ENCODE results near the gene SLC22A25. TPM values are rescaled to one million over a fixed set of nuclear protein-coding genes. Genes with fewer than 3 reads are reported as not detected.
A peak's percentile ranks its signal among the peaks of the same experiment; 100 is the strongest.
"Not testable (repeated sequence)": the region's sequence is repeated elsewhere in the genome, so short reads cannot be mapped to it uniquely, and the experiment has no call there.

SLC22A25 gene
- total RNA-seq, 2 donors from 2014 or later = not detected

GRCh38 chr11:63250162-63251050 is 7.0 kb upstream of the SLC22A25 start:
- intact Hi-C loops (cut with DNase I) = no loop called here

DNA sequence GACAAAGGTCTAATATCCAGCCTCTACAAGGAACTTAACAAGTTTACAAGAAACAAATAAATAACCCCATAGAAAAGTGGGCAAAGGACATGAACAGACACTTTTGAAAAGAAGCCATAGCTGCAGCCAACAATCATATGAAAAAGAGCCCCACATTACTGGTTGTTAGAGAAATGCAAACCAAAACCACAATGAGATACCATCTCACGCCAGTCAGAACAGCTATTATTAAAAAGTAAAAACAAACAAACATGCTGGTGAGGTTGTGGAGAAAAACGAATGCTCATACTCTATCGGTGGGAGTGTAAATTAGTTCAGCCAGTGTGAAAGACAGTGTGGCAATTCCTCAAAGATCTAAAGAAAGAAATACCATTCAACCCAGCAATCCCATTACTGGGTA is 5.6 kb upstream of the SLC22A25 start:
- no peak overlapping the region for H3K4me3 ChIP-seq
- intact Hi-C loops (cut with DNase I) = no loop called here
- ATAC-seq (no peak), DNase-seq (no peak)
- WGBS, 2 donors = 77 to 81% methylated on average over 3 of the region's 3 CpGs
- H3K27ac ChIP-seq = no peak overlapping the region
- no peaks in the 10 kb centered on the region for H3K36me3 ChIP-seq (replicated peaks in 1 of 2; ENCODE audit: insufficient read depth in 1 of 2, low read depth in 2 of 2)
- no peaks in the 10 kb centered on the region for H3K9me3 ChIP-seq
- TF ChIP-seq, protein P1, sequence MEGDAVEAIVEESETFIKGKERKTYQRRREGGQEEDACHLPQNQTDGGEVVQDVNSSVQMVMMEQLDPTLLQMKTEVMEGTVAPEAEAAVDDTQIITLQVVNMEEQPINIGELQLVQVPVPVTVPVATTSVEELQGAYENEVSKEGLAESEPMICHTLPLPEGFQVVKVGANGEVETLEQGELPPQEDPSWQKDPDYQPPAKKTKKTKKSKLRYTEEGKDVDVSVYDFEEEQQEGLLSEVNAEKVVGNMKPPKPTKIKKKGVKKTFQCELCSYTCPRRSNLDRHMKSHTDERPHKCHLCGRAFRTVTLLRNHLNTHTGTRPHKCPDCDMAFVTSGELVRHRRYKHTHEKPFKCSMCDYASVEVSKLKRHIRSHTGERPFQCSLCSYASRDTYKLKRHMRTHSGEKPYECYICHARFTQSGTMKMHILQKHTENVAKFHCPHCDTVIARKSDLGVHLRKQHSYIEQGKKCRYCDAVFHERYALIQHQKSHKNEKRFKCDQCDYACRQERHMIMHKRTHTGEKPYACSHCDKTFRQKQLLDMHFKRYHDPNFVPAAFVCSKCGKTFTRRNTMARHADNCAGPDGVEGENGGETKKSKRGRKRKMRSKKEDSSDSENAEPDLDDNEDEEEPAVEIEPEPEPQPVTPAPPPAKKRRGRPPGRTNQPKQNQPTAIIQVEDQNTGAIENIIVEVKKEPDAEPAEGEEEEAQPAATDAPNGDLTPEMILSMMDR (IDR thresholded peaks at IDR 0.05) = no peak
- no peak for TF ChIP-seq POLR2A (IDR thresholded peaks at IDR 0.05)
- H3K27me3 ChIP-seq = no peaks in the 10 kb centered on the region
- H3K4me1 ChIP-seq = peaks cover 12% of the 10 kb centered on the region

More at GRCh38 chr11:63250162-63251050, 7.0 kb upstream of the SLC22A25 start:
- Histone ChIP-seq H3K9me3 (no peaks in the 10 kb centered on the region), H3K36me3 (replicated peaks in 1 of 2; ENCODE audit: insufficient read depth in 1 of 2, low read depth in 2 of 2) (no peaks in the 10 kb centered on the region), H3K4me1 (peaks cover 12% of the 10 kb centered on the region), H3K27me3 (no peaks in the 10 kb centered on the region), H3K27ac (no peak overlapping the region), H3K4me3 (no peak overlapping the region)
- DNase-seq (no peak), ATAC-seq (no peak)
- WGBS, 2 donors = 74 to 83% methylated on average over 5 of the region's 5 CpGs
- no peak for TF ChIP-seq POLR2A (IDR thresholded peaks at IDR 0.05)
- TF ChIP-seq, protein P1 (IDR thresholded peaks at IDR 0.05) = no peak

DNA sequence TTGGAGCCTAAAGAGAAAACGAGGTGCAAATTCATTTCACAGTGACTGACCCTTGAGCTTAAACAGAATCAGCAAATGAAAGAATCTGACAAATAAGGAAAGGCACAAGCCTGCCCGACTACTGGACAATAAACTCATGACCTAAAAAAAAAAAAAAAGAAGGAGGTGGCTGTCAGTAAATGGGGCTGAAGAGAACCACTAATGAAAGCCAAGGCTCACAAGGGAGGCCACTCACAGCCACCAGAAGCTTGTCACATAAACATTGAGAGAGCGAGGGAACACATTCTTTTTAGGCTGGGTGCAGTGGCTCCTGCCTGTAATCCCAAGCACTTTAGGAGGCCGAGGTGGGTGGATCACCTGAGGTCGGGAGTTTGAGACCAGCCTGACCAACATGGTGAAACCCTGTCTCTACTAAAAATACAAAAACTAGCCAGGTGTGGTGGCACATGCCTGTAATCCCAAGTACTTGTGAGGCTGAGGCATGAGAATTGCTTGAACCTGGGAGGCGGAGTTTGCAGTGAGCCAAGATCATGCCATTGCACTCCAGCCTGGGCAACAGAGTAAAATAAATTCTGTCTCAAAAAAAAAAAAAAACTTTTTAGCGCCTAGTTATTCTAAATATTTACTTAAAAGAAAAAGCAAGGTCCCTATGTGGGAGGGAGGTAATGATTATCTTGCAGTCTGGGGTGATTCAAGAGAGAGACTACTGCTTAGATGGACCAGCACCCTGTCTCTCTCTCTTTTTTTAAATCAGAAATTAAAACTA is 4.0 kb upstream of the SLC22A25 start:
- intact Hi-C loops (cut with DNase I); H3K9me3 ChIP-seq; H3K4me3 ChIP-seq; H3K27me3 ChIP-seq; H3K36me3 ChIP-seq (replicated peaks in 1 of 2; ENCODE audit: insufficient read depth in 1 of 2, low read depth in 2 of 2): not testable (repeated sequence)
- 39 to 66% methylated on average over 7 of the region's 7 CpGs for whole genome bisulfite sequencing, 2 donors
- ATAC-seq (peak; percentile 83), DNase-seq (peak in 2 of 4 donors; percentile 34 to 40)
- peak overlapping the region in 1 of 4 donors; percentile 34 for H3K27ac ChIP-seq
- H3K4me1 ChIP-seq = peaks cover 12% of the 10 kb centered on the region

DNA sequence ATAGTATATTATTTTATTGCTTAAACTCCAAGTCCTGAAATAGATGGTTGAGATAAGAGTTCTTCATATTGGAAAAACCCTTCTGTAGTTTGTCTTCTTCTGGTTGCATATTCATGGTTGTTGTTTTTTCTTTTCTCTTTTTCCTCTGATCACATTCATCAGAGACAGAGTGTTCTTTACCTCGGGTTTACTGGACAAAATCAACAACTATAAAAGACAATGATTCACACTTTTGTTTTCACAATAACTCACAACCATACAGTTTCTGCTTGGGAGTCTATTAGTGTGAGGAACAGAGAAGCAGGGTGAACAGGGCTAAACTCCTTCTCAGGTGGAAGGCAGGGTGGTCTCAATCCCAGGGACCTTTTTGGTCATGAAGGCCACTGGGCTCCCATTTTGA is 2.6 kb upstream of the SLC22A25 start:
- DNase-seq (no peak), ATAC-seq (no peak)
- intact Hi-C loops (cut with DNase I) = no loop called here
- Histone ChIP-seq H3K4me3 (no peak overlapping the region), H3K4me1 (peaks cover 18% of the 10 kb centered on the region), H3K27me3 (no peaks in the 10 kb centered on the region), H3K9me3 (no peaks in the 10 kb centered on the region), H3K36me3 (replicated peaks in 1 of 2; ENCODE audit: insufficient read depth in 1 of 2, low read depth in 2 of 2) (no peaks in the 10 kb centered on the region), H3K27ac (no peak overlapping the region)
- TF ChIP-seq POLR2A (IDR thresholded peaks at IDR 0.05) = no peak
- TF ChIP-seq, protein P1 (IDR thresholded peaks at IDR 0.05) = no peak
- 60 to 63% methylated on average over 1 of the region's 1 CpG for WGBS, 2 donors

DNA sequence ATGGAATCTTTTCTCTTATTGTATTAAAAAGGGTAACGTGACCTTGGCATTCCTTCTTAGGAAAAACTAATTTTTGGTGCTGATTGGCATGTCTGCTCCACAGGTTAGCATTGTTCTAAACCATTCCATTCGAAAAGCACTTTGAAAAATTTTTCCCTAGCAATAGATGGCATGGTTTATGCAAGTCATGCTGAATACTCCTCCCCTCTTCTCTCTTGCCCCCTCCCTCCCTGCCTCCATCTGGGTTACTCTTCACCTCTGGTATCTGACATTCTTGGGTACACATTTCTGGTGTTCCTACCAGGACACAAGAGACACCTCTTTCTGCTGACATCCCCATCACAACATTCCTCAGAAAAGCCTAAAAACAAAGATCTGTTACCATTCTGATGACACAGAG is 1.5 kb upstream of the SLC22A25 start:
- Histone ChIP-seq H3K27me3 (no peaks in the 10 kb centered on the region), H3K4me3 (no peak overlapping the region), H3K4me1 (peaks cover 24% of the 10 kb centered on the region), H3K9me3 (no peaks in the 10 kb centered on the region), H3K27ac (no peak overlapping the region), H3K36me3 (replicated peaks in 1 of 2; ENCODE audit: insufficient read depth in 1 of 2, low read depth in 2 of 2) (no peaks in the 10 kb centered on the region)
- TF ChIP-seq POLR2A (IDR thresholded peaks at IDR 0.05) = no peak
- TF ChIP-seq, protein P1 (IDR thresholded peaks at IDR 0.05) = no peak
- WGBS, 2 donors = 52% methylated on average over 2 of the region's 2 CpGs
- intact Hi-C loops (cut with DNase I) = no loop called here
- DNase-seq (no peak), ATAC-seq (no peak)

Measured in body of pancreas (tissue), 4 donors.